ENCODE measurements around the gene PCDHB1.
"Not testable (repeated sequence)": the region's sequence is repeated elsewhere in the genome, so short reads cannot be mapped to it uniquely, and the experiment has no call there.

DNA sequence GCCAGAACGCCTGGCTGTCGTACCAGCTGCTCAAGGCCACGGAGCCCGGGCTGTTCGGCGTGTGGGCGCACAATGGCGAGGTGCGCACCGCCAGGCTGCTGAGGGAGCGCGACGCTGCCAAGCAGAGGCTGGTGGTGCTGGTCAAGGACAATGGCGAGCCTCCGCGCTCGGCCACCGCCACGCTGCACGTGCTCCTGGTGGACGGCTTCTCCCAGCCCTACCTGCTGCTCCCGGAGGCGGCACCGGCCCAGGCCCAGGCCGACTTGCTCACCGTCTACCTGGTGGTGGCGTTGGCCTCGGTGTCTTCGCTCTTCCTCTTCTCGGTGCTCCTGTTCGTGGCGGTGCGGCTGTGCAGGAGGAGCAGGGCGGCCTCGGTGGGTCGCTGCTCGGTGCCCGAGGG lies 45.4 kb downstream of the PCDHB1 start:
- not testable (repeated sequence) for TF ChIP-seq CTCF (IDR thresholded peaks at IDR 0.05; ENCODE audit: insufficient read depth, low read depth, low read length); EZH2 (IDR thresholded peaks at IDR 0.05; ENCODE audit: insufficient read depth, low read length)

Measured in astrocyte (in vitro differentiated cells and primary cell).